HCT116 (cell line): ENCODE results near the gene LMO7. TPM values are rescaled to one million over a fixed set of nuclear protein-coding genes. Genes with fewer than 3 reads are reported as not detected.

Source experiments
- ATAC-seq: fragments of 200-7000 bp; cut with Tn5 transposase; 2 replicates; pipeline ENCODE4 v1.9.1; 2020; ENCODE audit warnings: mild to moderate bottlenecking, moderate library complexity
- BruUV-seq: library from RNA; stranded (reverse); fragments of 400-500 nt; replicated peaks from 2 replicates; lab custom pipeline; 2021; lab: Mats Ljungman, UMichigan
- CTCF ChIA-PET: fragments of 300-600 bp; sonication (Branson Sonifier 250); formaldehyde crosslinking; loops from one replicate; lab custom pipeline; 2021; ENCODE audit warnings: antibody characterized with exemption; lab: Charles Lee
- POLR2A ChIA-PET: fragments of 300-600, 350-600 bp; sonication (Branson Sonifier 250); formaldehyde crosslinking; loops from one replicate; lab custom pipeline; 2021; ENCODE audit warnings: antibody characterized with exemption; lab: Charles Lee
- RAD21 ChIA-PET, 2 experiments: fragments of 300-600 bp; sonication (Branson Sonifier 250); formaldehyde crosslinking; loops; one replicate each; lab custom pipeline; 2023; ENCODE audit warnings: low total read pairs in 2 of 2; ENCODE audit not compliant: uncharacterized antibody in 2 of 2, unreplicated experiment in 2 of 2, low non-redundant PET in 1 of 2; lab: Charles Lee
- DNase-seq: peaks from one replicate; pipeline ENCODE4 v3.0.0-alpha.2; 2010; ENCODE audit warnings: low read depth, low spot score
- H2AFZ ChIP-seq: fragments of 200-600 bp; shearing (Covaris generic), sonication (generic); 2 replicates; pipeline ENCODE4 v1.6.1; 2017; ENCODE audit warnings: low read depth, mixed run types, mixed read lengths, antibody characterized with exemption, low read length; ENCODE audit not compliant: poor library complexity, severe bottlenecking
- H3K27ac ChIP-seq: 2 replicates; pipeline ENCODE4 v1.5.1; 2012; ENCODE audit warnings: low read depth, low read length
- H3K27me3 ChIP-seq: fragments of 200-600 bp; sonication (generic); 2 replicates; pipeline ENCODE4 v1.6.1; 2016; ENCODE audit warnings: mixed run types, low read length, mixed read lengths; ENCODE audit not compliant: insufficient read depth
- H3K36me3 ChIP-seq, 2 experiments: fragments of 200-500 bp in 1 of 2; fragments of 200-600 bp in 1 of 2; sonication (Bioruptor generic) in 1 of 2; sonication (generic) in 1 of 2; 2 replicates each; pipeline versions ENCODE4 v1.5.1 to v1.6.1; 2014 to 2016; ENCODE audit warnings: low read length in 2 of 2, inconsistent platforms in 1 of 2, mixed read lengths in 1 of 2, mixed run types in 1 of 2; ENCODE audit not compliant: insufficient read depth in 2 of 2, control insufficient read depth in 1 of 2
- H3K4me1 ChIP-seq, 2 experiments: fragments of 200-600 bp in 1 of 2; sonication (generic) in 1 of 2; 2 replicates each; pipeline versions ENCODE4 v1.5.1 to v1.6.1; 2012 to 2017; ENCODE audit warnings: low read length in 2 of 2, inconsistent platforms in 1 of 2, mild to moderate bottlenecking in 1 of 2, mixed read lengths in 1 of 2, mixed run types in 1 of 2, moderate library complexity in 1 of 2; ENCODE audit not compliant: insufficient read depth in 2 of 2, control insufficient read depth in 1 of 2
- H3K4me2 ChIP-seq: fragments of 200-600 bp; sonication (generic); 2 replicates; pipeline ENCODE4 v1.6.1; 2017; ENCODE audit warnings: mixed run types, low read length, mixed read lengths
- H3K4me3 ChIP-seq, 2 experiments: fragments of 200-600 bp in 1 of 2; sonication (generic) in 1 of 2; replicated peaks in 1 of 2; 2 replicates each; pipeline ENCODE4 v1.5.1; 2011 to 2016; ENCODE audit warnings: low read length in 2 of 2, control low read depth in 1 of 2, low read depth in 1 of 2, mild to moderate bottlenecking in 1 of 2, mixed read lengths in 1 of 2, mixed run types in 1 of 2
- H3K79me2 ChIP-seq: fragments of 200-600 bp; sonication (generic); 2 replicates; pipeline ENCODE4 v1.6.1; 2017; ENCODE audit warnings: mild to moderate bottlenecking, mixed run types, low read length, moderate library complexity, mixed read lengths; ENCODE audit not compliant: insufficient read depth
- H3K9ac ChIP-seq: fragments of 200-600 bp; sonication (generic); 2 replicates; pipeline ENCODE4 v1.6.1; 2016; ENCODE audit warnings: low read length, mixed read lengths
- H3K9me2 ChIP-seq: fragments of 200-600 bp; sonication (generic), shearing (Covaris generic); 2 replicates; pipeline ENCODE4 v1.6.1; 2017; ENCODE audit warnings: mixed run types, mild to moderate bottlenecking, moderate library complexity; ENCODE audit not compliant: insufficient read depth
- H3K9me3 ChIP-seq, 2 experiments: fragments of 200-500 bp in 1 of 2; fragments of 200-600 bp in 1 of 2; sonication (Bioruptor generic) in 1 of 2; sonication (generic) in 1 of 2; 2 replicates each; pipeline ENCODE4 v1.6.1; 2014 to 2017; ENCODE audit warnings: low read length in 2 of 2, mixed read lengths in 2 of 2, inconsistent platforms in 1 of 2, low read depth in 1 of 2, mild to moderate bottlenecking in 1 of 2, mixed run types in 1 of 2, moderate library complexity in 1 of 2; ENCODE audit not compliant: control insufficient read depth in 1 of 2, insufficient read depth in 1 of 2
- H4K20me1 ChIP-seq: fragments of 200-600 bp; sonication (generic), shearing (Covaris generic); 2 replicates; pipeline ENCODE4 v1.6.1; 2017; ENCODE audit warnings: mixed run types, mild to moderate bottlenecking, moderate library complexity; ENCODE audit not compliant: insufficient read depth
- FOSL1 ChIP-seq: IDR thresholded peaks from 2 replicates; pipeline ENCODE4 v1.6.1; 2012; ENCODE audit warnings: low read depth
- POLR2AphosphoS5 ChIP-seq: IDR thresholded peaks from 2 replicates; pipeline ENCODE4 v1.6.1; 2011; ENCODE audit warnings: mild to moderate bottlenecking, low read depth, low read length, moderate library complexity
- RAD21 ChIP-seq: IDR thresholded peaks from 2 replicates; pipeline ENCODE4 v1.6.1; 2012; ENCODE audit warnings: low read depth, mild to moderate bottlenecking
- TCF7L2 ChIP-seq: IDR thresholded peaks from 2 replicates; pipeline ENCODE4 v1.7.0; 2011; ENCODE audit warnings: borderline replicate concordance, inconsistent platforms; ENCODE audit not compliant: insufficient read depth, insufficient read length; ENCODE audit errors: extremely low read depth
- intact Hi-C: fragments of 100-400 bp; cut with micrococcal nuclease; formaldehyde crosslinking; loops from 2 replicates; pipeline ENCODE4 v1.10.0; 2022
- total RNA-seq: library from RNA; stranded (reverse); gene quantifications from one replicate; pipeline ENCODE4 v1.2.1, GENCODE V29; 2021; ENCODE audit not compliant: unreplicated experiment

Gene LMO7
- total RNA-seq, 1 experiment from 2014 or later, result 8.1 TPM

DNA sequence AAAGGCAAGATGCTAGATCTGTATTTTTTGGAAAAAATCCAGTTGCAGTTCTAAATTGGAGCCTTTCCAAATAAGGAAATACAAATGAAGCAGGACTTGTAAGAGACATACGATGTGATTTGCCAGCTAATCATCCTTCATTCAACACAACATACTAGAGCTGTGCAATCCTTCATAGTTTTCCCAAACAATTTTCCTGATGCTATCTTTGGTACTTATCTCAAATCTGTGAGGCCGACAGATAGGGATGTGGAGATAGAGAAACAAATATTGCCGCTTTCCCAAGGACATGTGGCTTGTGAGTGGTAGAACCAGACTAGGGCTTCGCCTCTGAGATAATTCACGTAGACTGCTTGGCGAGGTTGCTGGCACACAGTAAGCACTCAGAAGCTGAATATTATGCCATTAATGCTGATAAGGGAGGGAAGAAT lies 176.6 kb downstream of the LMO7 start:
- no peaks in the 10 kb centered on the region for H3K9me3 ChIP-seq
- ATAC-seq (no peak), DNase-seq (no peak)
- no peaks in the 10 kb centered on the region for H3K9me2 ChIP-seq
- no peak overlapping the region for H3K27ac ChIP-seq
- H3K9ac ChIP-seq, result no peak overlapping the region
- no peaks in the 10 kb centered on the region for H3K4me1 ChIP-seq
- H3K4me3 ChIP-seq, result no peak overlapping the region
- ChIA-PET POLR2A (no interaction called here), CTCF (interaction anchor here (1.1 kb wide), 1 partner anchor 117 kb away, joined by 3 read pairs; no protein-coding TSS in a partner anchor), RAD21 (no interaction called here)
- H3K4me2 ChIP-seq, result no peak overlapping the region
- H3K79me2 ChIP-seq, result no peaks in the 10 kb centered on the region
- TF ChIP-seq TCF7L2 (no peak), POLR2AphosphoS5 (no peak)
- no peaks in the 10 kb centered on the region for H4K20me1 ChIP-seq
- no TSS peak for BruUV-seq
- H3K36me3 ChIP-seq, result no peaks in the 10 kb centered on the region
- intact Hi-C loops, result no loop called here
- no peaks in the 10 kb centered on the region for H3K27me3 ChIP-seq
- no peak overlapping the region for H2AFZ ChIP-seq

DNA sequence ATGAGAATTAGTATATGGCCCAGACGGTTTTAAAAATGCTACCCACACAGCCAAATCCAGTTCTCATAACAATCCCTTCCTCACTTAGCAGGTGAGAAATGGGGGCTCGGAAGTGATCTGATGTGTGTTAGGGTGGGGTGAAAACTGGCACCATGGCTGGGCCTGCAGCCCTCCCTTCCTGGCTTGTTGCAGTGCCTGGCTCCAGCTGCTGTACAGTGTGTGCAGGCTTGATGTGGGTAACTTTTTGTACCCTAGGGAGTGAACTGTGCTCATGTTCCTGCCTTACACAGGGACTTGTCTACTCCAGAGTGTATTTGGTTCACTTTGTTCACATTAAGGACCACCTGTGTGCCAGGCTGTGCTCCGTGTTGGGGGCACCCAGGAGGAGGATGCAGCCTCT lies 177.2 kb downstream of the LMO7 start:
- Histone ChIP-seq H3K27me3 (no peaks in the 10 kb centered on the region), H3K36me3 (no peaks in the 10 kb centered on the region), H2AFZ (no peak overlapping the region), H3K27ac (no peak overlapping the region), H3K79me2 (no peaks in the 10 kb centered on the region), H3K9me3 (no peaks in the 10 kb centered on the region), H3K4me3 (no peak overlapping the region), H4K20me1 (no peaks in the 10 kb centered on the region), H3K4me2 (no peak overlapping the region), H3K4me1 (no peaks in the 10 kb centered on the region), H3K9ac (no peak overlapping the region)
- ChIA-PET RAD21 (no interaction called here), CTCF (interaction anchor here (1.1 kb wide), 1 partner anchor 117 kb away, joined by 3 read pairs; no protein-coding TSS in a partner anchor), POLR2A (no interaction called here)
- no peak for ATAC-seq
- BruUV-seq, result no TSS peak
- TF ChIP-seq RAD21, result no peak
- no peak for TF ChIP-seq FOSL1
- TF ChIP-seq, all 23 proteins: peak for 0
- intact Hi-C loops, result no loop called here
- DNase-seq, result no peak
- H3K9me2 ChIP-seq, result no peaks in the 10 kb centered on the region
